ENCODE data around the gene GPRIN2. TPM values are rescaled to one million over a fixed set of nuclear protein-coding genes. Genes with fewer than 3 reads are reported as not detected.
A peak's percentile ranks its signal among the peaks of the same experiment; 100 is the strongest.

The GPRIN2 gene
- total RNA-seq, 1 experiment from 2014 or later: 10.5 TPM

DNA sequence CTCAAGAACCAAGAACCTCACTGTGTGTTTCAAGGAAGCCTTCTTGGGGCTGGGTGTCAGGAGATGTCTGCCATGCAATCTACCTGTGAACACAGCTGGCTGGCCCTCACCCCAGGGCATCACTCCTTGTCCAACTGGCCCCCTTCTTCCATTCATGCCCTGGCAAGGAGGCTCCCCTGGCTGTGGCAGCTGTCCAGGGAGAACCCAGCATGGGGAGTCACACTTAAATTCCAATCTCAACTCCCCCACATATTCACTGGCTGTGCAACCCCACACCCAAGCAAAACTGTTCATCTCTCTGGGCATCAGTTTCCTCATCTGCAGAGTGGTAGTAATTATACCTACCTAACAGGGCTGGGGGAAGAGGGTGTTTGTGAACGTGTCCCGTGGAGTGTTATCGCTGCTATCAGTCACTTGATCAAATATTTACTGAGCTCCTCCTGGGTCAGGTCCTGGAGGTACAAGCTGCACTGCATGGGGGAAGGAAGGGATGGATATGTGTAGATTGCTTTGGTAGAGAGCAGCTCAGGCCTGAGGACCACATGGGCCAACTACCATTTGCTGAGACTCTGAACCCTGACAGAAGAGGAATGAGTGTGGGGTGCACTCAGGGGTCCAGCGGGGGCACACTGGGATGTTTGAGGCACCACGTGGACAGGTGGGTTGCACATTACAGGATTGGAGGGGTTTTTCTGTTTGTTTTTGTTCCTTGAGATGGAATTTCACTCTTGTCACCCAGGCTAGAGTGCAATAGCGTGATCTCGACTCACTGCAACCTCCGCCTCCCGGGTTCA, 2.1 kb upstream of the GPRIN2 start:
- Histone ChIP-seq H3K9me3 (ENCODE audit: control insufficient read depth, low read depth, low read length) (no peaks in the 10 kb centered on the region), H2BK12ac (ENCODE audit: insufficient read length, low read depth, low read length) (no peak overlapping the region), H2AK5ac (ENCODE audit: insufficient read length, low read length) (no peak overlapping the region), H2BK5ac (ENCODE audit: insufficient read length, low read length) (no peak overlapping the region), H3K27me3 (ENCODE audit: insufficient read depth, low read length) (peaks cover 2% of the 10 kb centered on the region; the same call in 1 of the 2 replicates), H3K4me1 (ENCODE audit: insufficient read depth, low read length) (peaks cover 4% of the 10 kb centered on the region; the same call in 1 of the 2 replicates), H3K4me2 (ENCODE audit: insufficient read depth, insufficient read length, low read length) (no peak overlapping the region), H4K20me1 (ENCODE audit: control insufficient read depth, insufficient read depth, insufficient read length) (no peaks in the 10 kb centered on the region), H3K27ac (ENCODE audit: insufficient read length, low read depth, low read length) (no peak overlapping the region), H3T11ph (ENCODE audit: low read length) (no peak overlapping the region), H4K91ac (ENCODE audit: insufficient read length, low read depth, low read length) (no peak overlapping the region), H3K56ac (ENCODE audit: insufficient read length, low read depth, low read length) (no peak overlapping the region), H2BK120ac (ENCODE audit: low read depth, low read length, poor library complexity, severe bottlenecking) (no peak overlapping the region), H3K23ac (ENCODE audit: insufficient read length, low read depth, low read length) (no peak overlapping the region), H2BK15ac (ENCODE audit: low read depth, low read length) (no peak overlapping the region), H3K14ac (ENCODE audit: insufficient read depth, low read length) (no peak overlapping the region), H2AFZ (ENCODE audit: low read length) (no peak overlapping the region), H3K79me2 (ENCODE audit: insufficient read depth, low read length) (no peaks in the 10 kb centered on the region), H2BK20ac (ENCODE audit: low read depth, low read length, poor library complexity, severe bottlenecking) (no peak overlapping the region), H3K18ac (ENCODE audit: insufficient read length, low read depth, low read length) (no peak overlapping the region), H4K5ac (ENCODE audit: insufficient read length, low read depth, low read length) (no peak overlapping the region), H3K4ac (ENCODE audit: low read depth, low read length) (no peak overlapping the region), H3K79me1 (ENCODE audit: insufficient read depth, low read depth, low read length, poor library complexity, severe bottlenecking) (no peaks in the 10 kb centered on the region), H3K23me2 (ENCODE audit: insufficient read length, low read depth, low read length, poor library complexity, severe bottlenecking) (peaks cover 14% of the 10 kb centered on the region), H3K9ac (ENCODE audit: extremely low read depth, insufficient read length, low read length) (no peak overlapping the region), H4K8ac (replicated peaks; ENCODE audit: insufficient read length, low read depth, low read length) (no peak overlapping the region)
- TF ChIP-seq, protein P1, sequence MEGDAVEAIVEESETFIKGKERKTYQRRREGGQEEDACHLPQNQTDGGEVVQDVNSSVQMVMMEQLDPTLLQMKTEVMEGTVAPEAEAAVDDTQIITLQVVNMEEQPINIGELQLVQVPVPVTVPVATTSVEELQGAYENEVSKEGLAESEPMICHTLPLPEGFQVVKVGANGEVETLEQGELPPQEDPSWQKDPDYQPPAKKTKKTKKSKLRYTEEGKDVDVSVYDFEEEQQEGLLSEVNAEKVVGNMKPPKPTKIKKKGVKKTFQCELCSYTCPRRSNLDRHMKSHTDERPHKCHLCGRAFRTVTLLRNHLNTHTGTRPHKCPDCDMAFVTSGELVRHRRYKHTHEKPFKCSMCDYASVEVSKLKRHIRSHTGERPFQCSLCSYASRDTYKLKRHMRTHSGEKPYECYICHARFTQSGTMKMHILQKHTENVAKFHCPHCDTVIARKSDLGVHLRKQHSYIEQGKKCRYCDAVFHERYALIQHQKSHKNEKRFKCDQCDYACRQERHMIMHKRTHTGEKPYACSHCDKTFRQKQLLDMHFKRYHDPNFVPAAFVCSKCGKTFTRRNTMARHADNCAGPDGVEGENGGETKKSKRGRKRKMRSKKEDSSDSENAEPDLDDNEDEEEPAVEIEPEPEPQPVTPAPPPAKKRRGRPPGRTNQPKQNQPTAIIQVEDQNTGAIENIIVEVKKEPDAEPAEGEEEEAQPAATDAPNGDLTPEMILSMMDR (conservative IDR thresholded peaks at IDR 0.05): no peak
- no peak overlapping the region for H3K27ac Mint-ChIP-seq
- no CpG with 5 or more reads among the region's 9 CpGs for WGBS (ENCODE audit: extremely low coverage, insufficient read length, low lambda C conversion rate)
- no peak overlapping the region; a peak in 1 of 5 replicates for H3K4me3 Mint-ChIP-seq
- no peaks in the 10 kb centered on the region for H3K9me3 Mint-ChIP-seq
- no peaks in the 10 kb centered on the region for H3K36me3 Mint-ChIP-seq (ENCODE audit: insufficient read depth in 1 of 3, low read depth in 3 of 3)
- peaks cover 3 to 4% of the 10 kb centered on the region in 2 experiments; a peak in 3 of 4 replicates for H3K4me1 Mint-ChIP-seq
- no peaks in the 10 kb centered on the region for H3K27me3 Mint-ChIP-seq (ENCODE audit: low read depth)
- DNase-seq: peak; percentile 26

Data from H9 (cell line).